Left ventricle myocardium superior (tissue), 1 donor: Measurements from ENCODE around the gene SLC25A22. TPM values are rescaled to one million over a fixed set of nuclear protein-coding genes. Genes with fewer than 3 reads are reported as not detected.

Experiments
- ATAC-seq: fragments of 200-7000 bp; cut with Tn5 transposase; one replicate; pipeline ENCODE4 v1.9.1; 2020; ENCODE audit warnings: mild to moderate bottlenecking, moderate library complexity
- DNase-seq: peaks from one replicate; pipeline ENCODE4 v3.0.0-alpha.2; 2020
- intact Hi-C: fragments of 100-400 bp; cut with micrococcal nuclease; formaldehyde crosslinking; loops from one replicate; pipeline ENCODE4 v1.11.0; 2022
- total RNA-seq: library from RNA; stranded (reverse); fragmentation: NEBNext Ultra II Directional; extraction: Animal tissue kit (Norgen Biotek cat#: 25700); gene quantifications from one replicate; pipeline ENCODE4 v1.2.1, GENCODE V29; 2021
- donor health status: DM: no; HTN: yes; CAD: no; lungs with severe emphysema.

The SLC25A22 gene
- total RNA-seq, 1 donor from 2014 or later: 3.5 TPM

GRCh38 chr11:742156-742546 is 55.9 kb downstream of the SLC25A22 start:
- DNase-seq (no peak), ATAC-seq (no peak)
- intact Hi-C loops: no loop called here

Other genes with a start within 250 kb of the SLC25A22 start
- gene LMNTD2, start 237.5 kb downstream of the SLC25A22 start, total RNA-seq: 0.20 TPM
- 4.6 TPM for gene RASSF7, start 237.3 kb downstream of the SLC25A22 start, total RNA-seq
- gene PHRF1, start 221.8 kb downstream of the SLC25A22 start, total RNA-seq: 18.5 TPM
- 14.4 TPM for gene IRF7, start 182.3 kb downstream of the SLC25A22 start, total RNA-seq
- gene CDHR5, start 173.3 kb downstream of the SLC25A22 start, total RNA-seq: not detected
- not detected for gene SCT, start 171.1 kb downstream of the SLC25A22 start, total RNA-seq
- gene DRD4, start 161.0 kb downstream of the SLC25A22 start, total RNA-seq: not detected
- gene DEAF1, start 103.1 kb downstream of the SLC25A22 start, total RNA-seq: 15.9 TPM
- 9.0 TPM for gene TMEM80, start 102.5 kb downstream of the SLC25A22 start, total RNA-seq
- gene EPS8L2, start 92.0 kb downstream of the SLC25A22 start, total RNA-seq: 3.3 TPM
- gene TALDO1, start 50.8 kb downstream of the SLC25A22 start, total RNA-seq: 103 TPM
- 23.1 TPM for gene GATD1, start 20.8 kb downstream of the SLC25A22 start, total RNA-seq
- gene CEND1, start 8.2 kb downstream of the SLC25A22 start, total RNA-seq: not detected
- 8.5 TPM for gene PIDD1, start 7.0 kb upstream of the SLC25A22 start, total RNA-seq
- gene RPLP2, start 11.7 kb upstream of the SLC25A22 start, total RNA-seq: 942 TPM
- gene PNPLA2, start 20.6 kb upstream of the SLC25A22 start, total RNA-seq: 321 TPM
- 31.0 TPM for gene CRACR2B, start 29.6 kb upstream of the SLC25A22 start, total RNA-seq
- 401 TPM for gene CD151, start 34.7 kb upstream of the SLC25A22 start, total RNA-seq
- gene POLR2L, start 44.2 kb upstream of the SLC25A22 start, total RNA-seq: 266 TPM
- 40.5 TPM for gene TSPAN4, start 44.6 kb upstream of the SLC25A22 start, total RNA-seq
- 53.0 TPM for gene CHID1, start 112.5 kb upstream of the SLC25A22 start, total RNA-seq
- 42.6 TPM for gene AP2A2, start 127.6 kb upstream of the SLC25A22 start, total RNA-seq
- not detected for gene MUC6, start 238.4 kb upstream of the SLC25A22 start, total RNA-seq